ENCODE measurements around the gene SV2C. TPM values are rescaled to one million over a fixed set of nuclear protein-coding genes. Genes with fewer than 3 reads are reported as not detected.

The SV2C gene
- total and polyA plus RNA-seq, 11 donors = 0.12 to 0.29 (median 0.20) TPM; not detected in 5

DNA sequence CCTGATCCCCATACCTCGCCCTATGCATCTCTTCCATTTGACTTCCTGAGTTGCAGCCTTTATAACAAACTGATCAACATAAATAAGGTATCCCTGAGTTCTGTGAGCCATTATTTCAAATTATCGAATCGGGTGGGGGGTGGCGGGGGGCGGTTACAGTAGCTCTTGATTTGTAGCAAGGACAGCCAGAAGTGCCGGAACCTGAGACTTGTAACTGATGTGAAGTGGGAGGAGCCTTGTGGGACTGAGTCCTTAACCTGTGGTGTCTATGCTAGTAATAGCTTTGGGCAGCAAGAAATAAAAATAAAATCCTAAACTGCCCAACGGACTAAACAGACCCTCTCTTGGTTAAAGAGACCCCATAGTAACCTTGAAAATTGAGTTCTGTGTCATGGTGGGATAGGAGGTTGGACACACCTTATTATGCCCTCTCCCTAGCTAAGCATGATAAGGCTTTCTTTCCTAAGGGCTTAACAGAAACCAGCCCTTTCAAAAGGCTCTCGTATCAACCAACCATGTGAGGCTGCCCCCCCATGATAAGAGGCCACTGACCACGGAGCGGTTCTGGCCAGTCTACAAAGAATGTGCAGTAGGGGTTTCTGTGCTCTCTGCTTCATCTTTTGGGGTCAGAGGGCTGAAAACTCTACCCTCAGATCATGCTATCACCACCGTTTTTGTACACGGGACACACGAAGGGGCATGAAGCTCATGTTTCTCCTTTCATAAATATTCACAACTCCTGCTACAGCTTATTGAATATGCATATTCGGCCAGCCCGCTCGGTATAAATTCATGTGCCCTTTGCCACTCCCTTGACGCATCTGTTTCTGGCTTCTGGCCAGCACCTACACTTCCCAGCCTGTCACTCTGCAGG lies 280.4 kb downstream of the SV2C start:
- peak in 1 of 5 donors; percentile 40 for DNase-seq
- Histone ChIP-seq H3K36me3 (no peaks in the 10 kb centered on the region), H3K27ac (no peak overlapping the region), H3K4me1 (peaks cover 0 to 5% (median 0%) of the 10 kb centered on the region in 12 donors), H3K9me3 (no peaks in the 10 kb centered on the region), H3K27me3 (peaks cover 0 to 4% (median 0%) of the 10 kb centered on the region in 9 donors), H3K4me3 (no peak overlapping the region)
- 46 to 59% (median 53%) methylated on average over 17 of the region's 17 CpGs for WGBS, 4 donors
- intact Hi-C loops (cut with DNase I) = no loop called here
- peak in 1 of 4 donors; percentile 46 for ATAC-seq
- TF ChIP-seq, protein P1, sequence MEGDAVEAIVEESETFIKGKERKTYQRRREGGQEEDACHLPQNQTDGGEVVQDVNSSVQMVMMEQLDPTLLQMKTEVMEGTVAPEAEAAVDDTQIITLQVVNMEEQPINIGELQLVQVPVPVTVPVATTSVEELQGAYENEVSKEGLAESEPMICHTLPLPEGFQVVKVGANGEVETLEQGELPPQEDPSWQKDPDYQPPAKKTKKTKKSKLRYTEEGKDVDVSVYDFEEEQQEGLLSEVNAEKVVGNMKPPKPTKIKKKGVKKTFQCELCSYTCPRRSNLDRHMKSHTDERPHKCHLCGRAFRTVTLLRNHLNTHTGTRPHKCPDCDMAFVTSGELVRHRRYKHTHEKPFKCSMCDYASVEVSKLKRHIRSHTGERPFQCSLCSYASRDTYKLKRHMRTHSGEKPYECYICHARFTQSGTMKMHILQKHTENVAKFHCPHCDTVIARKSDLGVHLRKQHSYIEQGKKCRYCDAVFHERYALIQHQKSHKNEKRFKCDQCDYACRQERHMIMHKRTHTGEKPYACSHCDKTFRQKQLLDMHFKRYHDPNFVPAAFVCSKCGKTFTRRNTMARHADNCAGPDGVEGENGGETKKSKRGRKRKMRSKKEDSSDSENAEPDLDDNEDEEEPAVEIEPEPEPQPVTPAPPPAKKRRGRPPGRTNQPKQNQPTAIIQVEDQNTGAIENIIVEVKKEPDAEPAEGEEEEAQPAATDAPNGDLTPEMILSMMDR (IDR thresholded peaks at IDR 0.05) = no peak
- no peak for TF ChIP-seq POLR2A (IDR thresholded peaks at IDR 0.05)

DNA sequence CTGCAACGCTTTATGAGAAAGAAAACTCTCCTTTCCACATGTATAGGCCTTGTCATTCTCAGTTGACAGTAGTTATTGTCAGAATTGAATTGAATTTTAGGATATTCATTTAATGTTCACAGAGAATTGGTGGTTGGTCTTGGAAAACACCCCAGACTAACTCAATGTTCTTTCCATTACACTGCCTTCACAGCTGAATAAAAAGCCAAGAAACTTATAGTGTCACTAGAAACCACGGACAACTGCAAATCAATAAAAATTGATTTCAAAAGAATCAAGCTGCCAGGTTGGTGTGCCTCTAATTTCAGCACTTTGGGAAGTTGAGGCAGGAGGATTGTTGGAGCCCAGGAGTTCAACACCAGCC lies 281.0 kb downstream of the SV2C start:
- DNase-seq = no peak
- intact Hi-C loops (cut with DNase I) = no loop called here
- Histone ChIP-seq H3K9me3 (no peaks in the 10 kb centered on the region), H3K27me3 (peaks cover 0 to 4% (median 0%) of the 10 kb centered on the region in 9 donors), H3K4me3 (no peak overlapping the region), H3K4me1 (peaks cover 0 to 5% (median 0%) of the 10 kb centered on the region in 12 donors), H3K27ac (no peak overlapping the region), H3K36me3 (no peaks in the 10 kb centered on the region)
- no peak for ATAC-seq
- WGBS, 4 donors = 73 to 77% (median 74%) methylated on average over 2 of the region's 2 CpGs
- TF ChIP-seq POLR2A (IDR thresholded peaks at IDR 0.05) = no peak
- TF ChIP-seq, protein P1 (IDR thresholded peaks at IDR 0.05) = no peak

DNA sequence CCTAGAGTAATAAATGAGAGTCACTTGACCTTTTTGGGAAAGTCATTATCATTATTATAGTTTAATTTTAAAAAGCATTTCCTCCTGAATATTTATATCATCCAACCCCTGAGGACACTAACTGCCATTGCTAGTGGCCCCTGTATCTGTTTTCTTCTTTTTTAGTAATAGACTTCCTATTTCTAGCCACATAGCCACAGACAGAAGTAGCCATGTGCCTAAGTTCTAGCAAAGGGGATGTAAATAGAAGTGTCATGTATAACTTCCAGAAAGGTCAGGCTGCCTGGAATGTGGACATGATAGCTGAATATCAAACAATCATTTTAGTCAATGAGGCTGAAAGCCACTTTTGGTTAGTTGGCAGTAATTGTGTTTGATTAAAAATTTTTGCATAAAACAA lies 282.4 kb downstream of the SV2C start:
- no peak for ATAC-seq

DNA sequence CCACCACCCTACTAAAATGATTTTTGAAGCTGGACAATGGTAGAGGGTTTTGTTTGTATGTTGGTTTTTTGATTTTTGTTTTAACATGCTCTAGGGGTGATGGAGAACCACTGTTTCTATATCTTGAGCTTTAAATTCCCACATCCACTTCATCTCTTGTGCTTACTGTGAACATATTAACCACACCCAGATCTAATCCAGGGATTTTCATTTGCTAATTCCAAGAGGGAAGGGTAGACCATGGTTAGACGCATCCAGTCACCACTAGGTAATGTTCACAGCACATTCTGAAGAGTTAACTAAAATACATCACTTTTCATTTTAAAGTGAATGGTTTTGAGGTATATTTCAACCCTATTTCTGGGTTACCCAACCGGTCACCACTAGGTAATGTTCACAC lies 283.4 kb downstream of the SV2C start:
- 94 to 96% (median 94%) methylated on average over 2 of the region's 2 CpGs for WGBS, 4 donors
- Histone ChIP-seq H3K9me3 (no peaks in the 10 kb centered on the region), H3K36me3 (no peaks in the 10 kb centered on the region), H3K4me3 (no peak overlapping the region), H3K27ac (no peak overlapping the region), H3K4me1 (peaks cover 0 to 5% (median 0%) of the 10 kb centered on the region in 12 donors), H3K27me3 (peaks cover 0 to 4% (median 0%) of the 10 kb centered on the region in 9 donors)
- TF ChIP-seq, protein P1 (IDR thresholded peaks at IDR 0.05) = no peak
- TF ChIP-seq POLR2A (IDR thresholded peaks at IDR 0.05) = no peak
- intact Hi-C loops (cut with DNase I) = no loop called here
- DNase-seq (no peak), ATAC-seq (no peak)

More for the DNA sequence above, 282.4 kb downstream of the SV2C start:
- Histone ChIP-seq H3K36me3 (no peaks in the 10 kb centered on the region), H3K27me3 (peaks cover 0 to 4% (median 0%) of the 10 kb centered on the region in 9 donors), H3K4me3 (no peak overlapping the region), H3K27ac (no peak overlapping the region), H3K4me1 (peaks cover 0 to 5% (median 0%) of the 10 kb centered on the region in 12 donors), H3K9me3 (no peaks in the 10 kb centered on the region)
- intact Hi-C loops (cut with DNase I) = no loop called here
- no peak for TF ChIP-seq POLR2A (IDR thresholded peaks at IDR 0.05)
- TF ChIP-seq, protein P1 (IDR thresholded peaks at IDR 0.05) = no peak
- DNase-seq = no peak

All from heart left ventricle (tissue), 16 donors.